Cardiac muscle cell (in vitro differentiated cells and primary cell): ENCODE data around the gene RIC3. TPM values are rescaled to one million over a fixed set of nuclear protein-coding genes. Genes with fewer than 3 reads are reported as not detected.

Experiments used
- DNase-seq, 2 donors: peaks; one replicate each; pipeline versions ENCODE4 v3.0.0 to v3.0.0-alpha.2; 2010 to 2017; ENCODE audit warnings: low read depth in 1 of 2, low spot score in 1 of 2
- H3K27ac ChIP-seq: fragments of 200-600 bp; sonication (generic); 2 replicates; pipeline ENCODE4 v1.5.1; 2016
- H3K27me3 ChIP-seq: fragments of 200-600 bp; sonication (generic); 2 replicates; pipeline ENCODE4 v1.6.0; 2016; ENCODE audit warnings: control low read depth
- H3K36me3 ChIP-seq: fragments of 200-600 bp; sonication (generic); 2 replicates; pipeline ENCODE4 v1.5.1; 2016; ENCODE audit warnings: control low read depth
- H3K4me1 ChIP-seq: fragments of 200-600 bp; sonication (generic); 2 replicates; pipeline ENCODE4 v1.8.1; 2017; ENCODE audit warnings: low read depth, mild to moderate bottlenecking, mixed run types
- H3K4me3 ChIP-seq: fragments of 200-600 bp; sonication (generic); 2 replicates; pipeline ENCODE4 v1.5.1; 2016; ENCODE audit warnings: mild to moderate bottlenecking
- H3K9me3 ChIP-seq: fragments of 200-600 bp; sonication (generic); 2 replicates; pipeline ENCODE4 v1.5.1; 2017; ENCODE audit warnings: low read depth, mild to moderate bottlenecking, control low read depth
- CTCF ChIP-seq: IDR thresholded peaks from 2 replicates; pipeline ENCODE4 v1.5.1; 2012; ENCODE audit warnings: low read depth, mild to moderate bottlenecking, low read length
- polyA plus RNA-seq: library from polyadenylated mRNA; unstranded; fragments of >200 nt; fragmentation: Nextera tagmentation; extraction: Ambion mirVana; gene quantifications from 2 replicates; pipeline ENCODE4 v1.2.1, GENCODE V29; 2016
- total RNA-seq: library from RNA; depleted of rRNA; stranded (reverse); fragments of >200 nt; gene quantifications from 2 replicates; pipeline ENCODE4 v1.2.3, GENCODE V29; 2016

RIC3 gene
- total and polyA plus RNA-seq, 2 experiments from 2014 or later: 14.3 to 22.1 TPM

- DNase-seq: peak; percentile 64 to 67
- H3K36me3 ChIP-seq: no peaks in the 10 kb centered on the region
- H3K27ac ChIP-seq: no peak overlapping the region
- H3K27me3 ChIP-seq: peaks cover 3% of the 10 kb centered on the region
- H3K4me1 ChIP-seq: peaks cover 4% of the 10 kb centered on the region
- H3K9me3 ChIP-seq: no peaks in the 10 kb centered on the region
- TF ChIP-seq CTCF: peak; percentile 57
- no peak overlapping the region for H3K4me3 ChIP-seq
Measured at GRCh38 chr11:8070417-8071115, 98.3 kb downstream of the RIC3 start.

- Histone ChIP-seq H3K36me3 (no peaks in the 10 kb centered on the region), H3K4me3 (no peak overlapping the region), H3K27ac (no peak overlapping the region), H3K9me3 (no peaks in the 10 kb centered on the region), H3K27me3 (peaks cover 3% of the 10 kb centered on the region), H3K4me1 (peaks cover 4% of the 10 kb centered on the region)
- no peak for DNase-seq
- TF ChIP-seq CTCF: no peak
Measured at GRCh38 chr11:8069771-8070170, 99.1 kb downstream of the RIC3 start.

GRCh38 chr11:8068605-8069221 lies 100.1 kb downstream of the RIC3 start:
- no peak for TF ChIP-seq CTCF
- H3K4me3 ChIP-seq: no peak overlapping the region
- DNase-seq: peak; percentile 55 to 94
- H3K36me3 ChIP-seq: no peaks in the 10 kb centered on the region
- H3K4me1 ChIP-seq: peaks cover 4% of the 10 kb centered on the region
- peaks cover 3% of the 10 kb centered on the region for H3K27me3 ChIP-seq
- peak overlapping the region; percentile 34 for H3K27ac ChIP-seq
- no peaks in the 10 kb centered on the region for H3K9me3 ChIP-seq

- TF ChIP-seq CTCF: no peak
- peak in 1 of 2 donors; percentile 17 for DNase-seq
Measured at GRCh38 chr11:8067929-8068575, 100.8 kb downstream of the RIC3 start.

GRCh38 chr11:8067567-8067928 lies 101.3 kb downstream of the RIC3 start:
- no peak overlapping the region for H3K27ac ChIP-seq
- H3K4me3 ChIP-seq: no peak overlapping the region
- H3K9me3 ChIP-seq: no peaks in the 10 kb centered on the region
- no peak for TF ChIP-seq CTCF
- no peaks in the 10 kb centered on the region for H3K36me3 ChIP-seq
- H3K4me1 ChIP-seq: peaks cover 4% of the 10 kb centered on the region
- H3K27me3 ChIP-seq: no peaks in the 10 kb centered on the region
- no peak for DNase-seq

More at GRCh38 chr11:8067929-8068575, 100.8 kb downstream of the RIC3 start:
- Histone ChIP-seq H3K4me1 (peaks cover 4% of the 10 kb centered on the region), H3K27ac (no peak overlapping the region), H3K4me3 (no peak overlapping the region), H3K36me3 (no peaks in the 10 kb centered on the region), H3K9me3 (no peaks in the 10 kb centered on the region), H3K27me3 (no peaks in the 10 kb centered on the region)
